WTC11 (cell line): Measurements from ENCODE around the gene ZC3H7B. TPM values are rescaled to one million over a fixed set of nuclear protein-coding genes. Genes with fewer than 3 reads are reported as not detected.

ENCODE experiments used
- ATAC-seq: fragments of 200-7000 bp; cut with Tn5 transposase; 2 replicates; pipeline ENCODE4 v1.10.0; 2021; ENCODE audit warnings: mild to moderate bottlenecking, moderate library complexity
- CTCF ChIA-PET: fragments of 300-600 bp; sonication (Branson Sonifier 250); formaldehyde crosslinking; loops from one replicate; lab custom pipeline; 2021; ENCODE audit warnings: antibody characterized with exemption; lab: Charles Lee
- POLR2A ChIA-PET: fragments of 350-600 bp; sonication (Branson Sonifier 250); formaldehyde crosslinking; loops from one replicate; lab custom pipeline; 2021; ENCODE audit warnings: antibody characterized with exemption; lab: Charles Lee
- DNase-seq: peaks from one replicate; pipeline ENCODE4 v3.0.0; 2021; ENCODE audit warnings: low spot score
- H3K27ac Mint-ChIP-seq: 2 replicates; pipeline ENCODE4 v1.8.0; 2021; ENCODE audit warnings: mixed read lengths
- H3K27me3 Mint-ChIP-seq: 2 replicates; pipeline ENCODE4 v1.8.0; 2021; ENCODE audit warnings: low read depth, mild to moderate bottlenecking, moderate library complexity, mixed read lengths
- H3K36me3 Mint-ChIP-seq: 2 replicates; pipeline ENCODE4 v1.8.0; 2021; ENCODE audit warnings: mixed read lengths
- H3K4me1 Mint-ChIP-seq: 2 replicates; pipeline ENCODE4 v1.8.0; 2022; ENCODE audit warnings: mixed read lengths
- H3K4me3 Mint-ChIP-seq: 2 replicates; pipeline ENCODE4 v1.8.0; 2021; ENCODE audit warnings: mild to moderate bottlenecking, moderate library complexity, mixed read lengths
- H3K9me3 Mint-ChIP-seq: 2 replicates; pipeline ENCODE4 v1.8.0; 2021; ENCODE audit warnings: mixed read lengths
- CBFB ChIP-seq: sonication (generic); formaldehyde crosslinking; IDR thresholded peaks from 2 replicates; pipeline ENCODE4 v1.8.1; 2022; ENCODE audit warnings: mild to moderate bottlenecking, low read depth, missing genetic modification reagents
- ELF4 ChIP-seq: sonication (generic); formaldehyde crosslinking; IDR thresholded peaks from 2 replicates; pipeline ENCODE4 v1.8.1; 2022; ENCODE audit warnings: low read depth, mild to moderate bottlenecking, moderate library complexity, missing genetic modification reagents
- FOXJ3 ChIP-seq: sonication (generic); formaldehyde crosslinking; IDR thresholded peaks from 2 replicates; pipeline ENCODE4 v1.9.0; 2021; ENCODE audit warnings: missing genetic modification reagents, mild to moderate bottlenecking, borderline replicate concordance
- FOXK1 ChIP-seq: sonication (generic); formaldehyde crosslinking; IDR thresholded peaks from 2 replicates; pipeline ENCODE4 v1.8.0; 2022; ENCODE audit warnings: mild to moderate bottlenecking, moderate library complexity, missing genetic modification reagents
- FOXP1 ChIP-seq: sonication (generic); formaldehyde crosslinking; IDR thresholded peaks from 2 replicates; pipeline ENCODE4 v1.8.0; 2022; ENCODE audit warnings: missing genetic modification reagents, mild to moderate bottlenecking, moderate library complexity, borderline replicate concordance
- NFE2L1 ChIP-seq: sonication (generic); formaldehyde crosslinking; IDR thresholded peaks from 2 replicates; pipeline ENCODE4 v1.8.1; 2023; ENCODE audit warnings: missing genetic modification reagents
- NFYB ChIP-seq: sonication (generic); formaldehyde crosslinking; conservative IDR thresholded peaks from 2 replicates; pipeline ENCODE4 v1.8.0; 2022; ENCODE audit warnings: low read depth, missing genetic modification reagents
- SP1 ChIP-seq: sonication (generic); formaldehyde crosslinking; conservative IDR thresholded peaks from 2 replicates; pipeline ENCODE4 v1.8.1; 2022; ENCODE audit warnings: missing genetic modification reagents
- TEAD1 ChIP-seq: sonication (generic); formaldehyde crosslinking; IDR thresholded peaks from 2 replicates; pipeline ENCODE4 v1.8.0; 2022; ENCODE audit warnings: mild to moderate bottlenecking, missing genetic modification reagents
- total RNA-seq: library from RNA; stranded (reverse); gene quantifications from 3 replicates; pipeline ENCODE4 v1.2.3, GENCODE V29; 2021
- TF ChIP-seq, protein P1 (sequence below): sonication (generic); formaldehyde crosslinking; IDR thresholded peaks from 2 replicates; pipeline ENCODE4 v1.8.1; 2023; ENCODE audit warnings: mild to moderate bottlenecking, missing genetic modification reagents, moderate library complexity
- TF ChIP-seq, protein P2 (sequence below): sonication (generic); formaldehyde crosslinking; IDR thresholded peaks from 2 replicates; pipeline ENCODE4 v1.8.1; 2023; ENCODE audit warnings: mild to moderate bottlenecking, missing genetic modification reagents, borderline replicate concordance
- TF ChIP-seq, protein P3 (sequence below): sonication (generic); formaldehyde crosslinking; IDR thresholded peaks from 2 replicates; pipeline ENCODE4 v1.8.0; 2022; ENCODE audit warnings: mild to moderate bottlenecking, missing genetic modification reagents
- TF ChIP-seq, protein P4 (sequence below): sonication (generic); formaldehyde crosslinking; IDR thresholded peaks from 2 replicates; pipeline ENCODE4 v1.8.0; 2022; ENCODE audit warnings: mild to moderate bottlenecking, missing genetic modification reagents
- TF ChIP-seq, protein P5 (sequence below): fragments of 250-450 bp; sonication (Bioruptor Pico); IDR thresholded peaks from 2 replicates; pipeline ENCODE4 v1.9.0; 2021; ENCODE audit warnings: mild to moderate bottlenecking
- TF ChIP-seq, protein P6 (sequence below): fragments of 250-450 bp; sonication (Bioruptor Pico); conservative IDR thresholded peaks from 2 replicates; pipeline ENCODE4 v1.9.0; 2021; ENCODE audit warnings: mild to moderate bottlenecking
- TF ChIP-seq, protein P7 (sequence below): sonication (generic); formaldehyde crosslinking; IDR thresholded peaks from 2 replicates; pipeline ENCODE4 v1.8.1; 2023; ENCODE audit warnings: mild to moderate bottlenecking, moderate library complexity, missing genetic modification reagents

Gene ZC3H7B
- total RNA-seq, 1 experiment from 2014 or later: 64.7 TPM

DNA sequence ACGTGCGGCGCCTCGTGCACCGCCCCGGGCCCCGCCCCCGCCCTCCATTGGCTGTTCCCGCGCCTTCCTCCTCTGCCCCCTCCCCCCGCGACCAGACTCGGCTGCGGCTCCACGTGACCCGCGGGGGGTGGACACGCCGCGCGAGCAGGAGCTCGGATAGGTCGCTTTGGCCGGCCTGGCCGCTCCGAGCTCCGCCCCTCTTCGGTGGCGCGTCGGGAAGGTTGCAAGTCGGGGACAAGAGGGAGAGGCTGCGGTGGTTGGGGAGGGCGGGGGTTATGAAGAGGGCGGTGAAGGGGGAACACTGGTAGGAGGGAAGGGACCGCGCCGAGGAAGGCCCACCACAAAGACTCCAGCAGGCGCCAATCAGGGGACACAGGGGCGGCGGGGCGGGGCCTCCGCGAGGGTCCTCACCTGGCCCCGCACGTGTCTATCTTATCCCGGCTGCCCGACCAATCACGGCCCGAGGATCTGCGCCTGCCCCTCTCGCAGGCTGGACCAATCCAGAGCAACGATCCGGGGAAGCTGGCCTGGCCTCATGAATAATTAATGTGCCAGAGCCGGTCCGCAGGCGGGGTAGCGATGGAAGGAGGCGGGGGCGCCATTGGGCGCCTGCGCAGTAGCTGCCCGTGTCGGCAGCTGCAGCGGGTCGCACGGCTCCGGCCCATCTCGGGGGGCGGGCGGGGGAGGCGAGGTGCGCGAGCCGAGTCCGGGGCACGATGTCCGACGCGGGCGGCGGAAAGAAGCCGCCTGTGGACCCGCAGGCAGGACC, 80.2 kb downstream of the ZC3H7B start, which contains the start of gene TEF:
TEF (plus strand) TSS at position 614 of the 769 bp plus-strand sequence; CDS start at position 717, 103 bp downstream.
- Mint-ChIP-seq H3K27me3 (peaks cover 4% of the 10 kb centered on the region), H3K4me1 (peaks cover 21% of the 10 kb centered on the region), H3K9me3 (no peaks in the 10 kb centered on the region), H3K36me3 (no peaks in the 10 kb centered on the region), H3K27ac (peak within 1 kb of the TSS; percentile 97), H3K4me3 (peak within 1 kb of the TSS; percentile 78)
- CTCF ChIA-PET: interaction anchor here (0.6 to 3.3 kb wide), 30 partner anchors 9 to 459 kb away, joined by 3 to 42 read pairs (median 5); partner anchors contain the start of genes ACO2, DESI1, PHF5A and PMM1
- DNase-seq (peak; percentile 99), ATAC-seq (peak; percentile 90)
- TF ChIP-seq TEAD1 (CRISPR knock-in tag): 0 out of 2 replicates have a peak, but pooled peaks have one; percentile 38
- TF ChIP-seq, protein P1, sequence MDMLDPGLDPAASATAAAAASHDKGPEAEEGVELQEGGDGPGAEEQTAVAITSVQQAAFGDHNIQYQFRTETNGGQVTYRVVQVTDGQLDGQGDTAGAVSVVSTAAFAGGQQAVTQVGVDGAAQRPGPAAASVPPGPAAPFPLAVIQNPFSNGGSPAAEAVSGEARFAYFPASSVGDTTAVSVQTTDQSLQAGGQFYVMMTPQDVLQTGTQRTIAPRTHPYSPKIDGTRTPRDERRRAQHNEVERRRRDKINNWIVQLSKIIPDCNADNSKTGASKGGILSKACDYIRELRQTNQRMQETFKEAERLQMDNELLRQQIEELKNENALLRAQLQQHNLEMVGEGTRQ (CRISPR knock-in tag): peak; percentile 97
- TF ChIP-seq, protein P2, sequence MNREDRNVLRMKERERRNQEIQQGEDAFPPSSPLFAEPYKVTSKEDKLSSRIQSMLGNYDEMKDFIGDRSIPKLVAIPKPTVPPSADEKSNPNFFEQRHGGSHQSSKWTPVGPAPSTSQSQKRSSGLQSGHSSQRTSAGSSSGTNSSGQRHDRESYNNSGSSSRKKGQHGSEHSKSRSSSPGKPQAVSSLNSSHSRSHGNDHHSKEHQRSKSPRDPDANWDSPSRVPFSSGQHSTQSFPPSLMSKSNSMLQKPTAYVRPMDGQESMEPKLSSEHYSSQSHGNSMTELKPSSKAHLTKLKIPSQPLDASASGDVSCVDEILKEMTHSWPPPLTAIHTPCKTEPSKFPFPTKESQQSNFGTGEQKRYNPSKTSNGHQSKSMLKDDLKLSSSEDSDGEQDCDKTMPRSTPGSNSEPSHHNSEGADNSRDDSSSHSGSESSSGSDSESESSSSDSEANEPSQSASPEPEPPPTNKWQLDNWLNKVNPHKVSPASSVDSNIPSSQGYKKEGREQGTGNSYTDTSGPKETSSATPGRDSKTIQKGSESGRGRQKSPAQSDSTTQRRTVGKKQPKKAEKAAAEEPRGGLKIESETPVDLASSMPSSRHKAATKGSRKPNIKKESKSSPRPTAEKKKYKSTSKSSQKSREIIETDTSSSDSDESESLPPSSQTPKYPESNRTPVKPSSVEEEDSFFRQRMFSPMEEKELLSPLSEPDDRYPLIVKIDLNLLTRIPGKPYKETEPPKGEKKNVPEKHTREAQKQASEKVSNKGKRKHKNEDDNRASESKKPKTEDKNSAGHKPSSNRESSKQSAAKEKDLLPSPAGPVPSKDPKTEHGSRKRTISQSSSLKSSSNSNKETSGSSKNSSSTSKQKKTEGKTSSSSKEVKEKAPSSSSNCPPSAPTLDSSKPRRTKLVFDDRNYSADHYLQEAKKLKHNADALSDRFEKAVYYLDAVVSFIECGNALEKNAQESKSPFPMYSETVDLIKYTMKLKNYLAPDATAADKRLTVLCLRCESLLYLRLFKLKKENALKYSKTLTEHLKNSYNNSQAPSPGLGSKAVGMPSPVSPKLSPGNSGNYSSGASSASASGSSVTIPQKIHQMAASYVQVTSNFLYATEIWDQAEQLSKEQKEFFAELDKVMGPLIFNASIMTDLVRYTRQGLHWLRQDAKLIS: no peak
- TF ChIP-seq CBFB: no peak
- TF ChIP-seq FOXK1 (CRISPR knock-in tag): peak; percentile 72
- no peak for TF ChIP-seq FOXJ3 (CRISPR knock-in tag)
- TF ChIP-seq, protein P3, sequence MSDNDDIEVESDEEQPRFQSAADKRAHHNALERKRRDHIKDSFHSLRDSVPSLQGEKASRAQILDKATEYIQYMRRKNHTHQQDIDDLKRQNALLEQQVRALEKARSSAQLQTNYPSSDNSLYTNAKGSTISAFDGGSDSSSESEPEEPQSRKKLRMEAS: peak; percentile 68
- TF ChIP-seq, protein P4, sequence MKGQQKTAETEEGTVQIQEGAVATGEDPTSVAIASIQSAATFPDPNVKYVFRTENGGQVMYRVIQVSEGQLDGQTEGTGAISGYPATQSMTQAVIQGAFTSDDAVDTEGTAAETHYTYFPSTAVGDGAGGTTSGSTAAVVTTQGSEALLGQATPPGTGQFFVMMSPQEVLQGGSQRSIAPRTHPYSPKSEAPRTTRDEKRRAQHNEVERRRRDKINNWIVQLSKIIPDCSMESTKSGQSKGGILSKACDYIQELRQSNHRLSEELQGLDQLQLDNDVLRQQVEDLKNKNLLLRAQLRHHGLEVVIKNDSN (CRISPR knock-in tag): peak; percentile 97
- peak; percentile 70 for TF ChIP-seq NFYB (CRISPR knock-in tag)
- TF ChIP-seq, protein P5, sequence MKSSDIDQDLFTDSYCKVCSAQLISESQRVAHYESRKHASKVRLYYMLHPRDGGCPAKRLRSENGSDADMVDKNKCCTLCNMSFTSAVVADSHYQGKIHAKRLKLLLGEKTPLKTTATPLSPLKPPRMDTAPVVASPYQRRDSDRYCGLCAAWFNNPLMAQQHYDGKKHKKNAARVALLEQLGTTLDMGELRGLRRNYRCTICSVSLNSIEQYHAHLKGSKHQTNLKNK (CRISPR knock-in tag): no peak
- no peak for TF ChIP-seq NFE2L1 (CRISPR knock-in tag)
- no peak for TF ChIP-seq ELF4
- peak; percentile 95 for TF ChIP-seq SP1 (CRISPR knock-in tag)
- TF ChIP-seq FOXP1 (CRISPR knock-in tag): 0 out of 2 replicates have a peak, but pooled peaks have one; percentile 8
- TF ChIP-seq, protein P6, sequence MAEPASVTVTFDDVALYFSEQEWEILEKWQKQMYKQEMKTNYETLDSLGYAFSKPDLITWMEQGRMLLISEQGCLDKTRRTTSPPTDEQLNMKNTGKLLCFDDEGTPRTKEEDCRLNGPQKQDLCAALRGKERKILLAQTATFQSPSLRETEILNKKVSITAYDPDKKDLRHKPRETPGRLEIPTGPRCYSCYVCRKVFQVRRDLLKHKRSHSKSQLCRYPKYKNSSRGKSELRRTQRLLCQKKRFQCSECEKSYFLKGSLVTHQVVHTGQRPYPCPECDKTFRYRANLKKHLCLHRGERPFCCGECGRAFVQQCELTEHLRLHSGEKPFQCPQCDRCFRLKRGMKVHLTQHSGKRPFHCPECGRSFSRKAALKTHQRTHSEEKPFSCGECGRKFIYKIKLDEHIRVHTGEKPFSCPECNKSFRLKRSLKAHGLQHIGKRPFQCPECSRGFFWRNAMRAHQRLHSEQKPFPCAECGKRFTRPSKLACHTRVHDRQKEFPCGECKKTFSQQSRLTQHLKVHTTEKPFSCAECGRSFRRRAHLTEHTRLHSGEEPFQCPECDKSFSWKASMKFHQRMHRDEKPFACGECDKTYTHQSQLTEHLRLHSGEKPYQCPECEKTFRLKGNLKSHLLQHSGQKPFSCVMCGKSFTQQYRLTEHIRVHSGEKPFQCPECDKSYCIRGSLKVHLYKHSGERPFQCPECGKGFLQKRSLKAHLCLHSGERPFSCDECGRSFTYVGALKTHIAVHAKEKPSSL: no peak
- TF ChIP-seq, protein P7, sequence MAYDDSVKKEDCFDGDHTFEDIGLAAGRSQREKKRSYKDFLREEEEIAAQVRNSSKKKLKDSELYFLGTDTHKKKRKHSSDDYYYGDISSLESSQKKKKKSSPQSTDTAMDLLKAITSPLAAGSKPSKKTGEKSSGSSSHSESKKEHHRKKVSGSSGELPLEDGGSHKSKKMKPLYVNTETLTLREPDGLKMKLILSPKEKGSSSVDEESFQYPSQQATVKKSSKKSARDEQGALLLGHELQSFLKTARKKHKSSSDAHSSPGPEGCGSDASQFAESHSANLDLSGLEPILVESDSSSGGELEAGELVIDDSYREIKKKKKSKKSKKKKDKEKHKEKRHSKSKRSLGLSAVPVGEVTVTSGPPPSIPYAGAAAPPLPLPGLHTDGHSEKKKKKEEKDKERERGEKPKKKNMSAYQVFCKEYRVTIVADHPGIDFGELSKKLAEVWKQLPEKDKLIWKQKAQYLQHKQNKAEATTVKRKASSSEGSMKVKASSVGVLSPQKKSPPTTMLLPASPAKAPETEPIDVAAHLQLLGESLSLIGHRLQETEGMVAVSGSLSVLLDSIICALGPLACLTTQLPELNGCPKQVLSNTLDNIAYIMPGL (CRISPR knock-in tag): no peak
- POLR2A ChIA-PET: interaction anchor here (0.6 to 3.7 kb wide), 21 partner anchors 8 to 431 kb away, joined by 3 to 24 read pairs (median 5); partner anchors contain the start of genes ACO2, PHF5A, PMM1 and POLR3H
